GM23338 (cell line): ENCODE measurements around the gene EMID1. TPM values are rescaled to one million over a fixed set of nuclear protein-coding genes. Genes with fewer than 3 reads are reported as not detected.

Source experiments
- ATAC-seq: fragments of 200-7000 bp; cut with Tn5 transposase; 3 replicates; pipeline ENCODE4 v1.9.1; 2020
- DNase-seq: peaks from one replicate; pipeline ENCODE4 v3.0.0-alpha.2; 2015; ENCODE audit warnings: low spot score
- H2AFZ ChIP-seq: fragments of 200-600 bp; sonication (generic); 2 replicates; pipeline ENCODE4 v1.8.0; 2016; ENCODE audit warnings: antibody characterized with exemption, mild to moderate bottlenecking, moderate library complexity
- H3F3A ChIP-seq: fragments of 200-600 bp; sonication (generic); replicated peaks from 2 replicates; pipeline ENCODE4 v1.8.0; 2017; ENCODE audit warnings: antibody characterized with exemption, mixed run types, low read depth
- H3K27ac ChIP-seq: fragments of 200-600 bp; sonication (generic); 2 replicates; pipeline ENCODE4 v1.6.1; 2016; ENCODE audit warnings: low read depth
- H3K27me3 ChIP-seq: fragments of 200-600 bp; sonication (generic); 2 replicates; pipeline ENCODE4 v1.8.0; 2016; ENCODE audit warnings: mild to moderate bottlenecking, mixed run types, moderate library complexity; ENCODE audit not compliant: insufficient read depth
- H3K36me3 ChIP-seq: fragments of 200-600 bp; sonication (generic); 2 replicates; pipeline ENCODE4 v1.8.0; 2016; ENCODE audit warnings: mild to moderate bottlenecking; ENCODE audit not compliant: insufficient read depth
- H3K4me1 ChIP-seq: fragments of 200-600 bp; sonication (generic); 2 replicates; pipeline ENCODE4 v1.8.0; 2016; ENCODE audit warnings: mild to moderate bottlenecking, moderate library complexity; ENCODE audit not compliant: insufficient read depth
- H3K4me2 ChIP-seq: fragments of 200-600 bp; sonication (generic); 2 replicates; pipeline ENCODE4 v1.7.1; 2017; ENCODE audit warnings: mixed run types
- H3K4me3 ChIP-seq: fragments of 200-600 bp; sonication (generic); 2 replicates; pipeline ENCODE4 v1.6.1; 2016; ENCODE audit warnings: mixed run types
- H3K79me2 ChIP-seq: fragments of 200-600 bp; sonication (generic); replicated peaks from 2 replicates; pipeline ENCODE4 v1.8.0; 2017; ENCODE audit warnings: mild to moderate bottlenecking; ENCODE audit not compliant: insufficient read depth
- H3K9me2 ChIP-seq: fragments of 200-600 bp; sonication (generic); 2 replicates; pipeline ENCODE4 v1.8.0; 2017; ENCODE audit not compliant: insufficient read depth
- H4K20me1 ChIP-seq: fragments of 200-600 bp; sonication (generic); replicated peaks from 2 replicates; pipeline ENCODE4 v1.8.0; 2017; ENCODE audit warnings: mild to moderate bottlenecking; ENCODE audit not compliant: insufficient read depth
- H3K27ac Mint-ChIP-seq: 2 replicates; pipeline ENCODE4 v1.8.0; 2020; ENCODE audit warnings: inconsistent platforms, mild to moderate bottlenecking, moderate library complexity, mixed read lengths
- H3K27me3 Mint-ChIP-seq: 3 replicates; pipeline ENCODE4 v1.8.0; 2022; ENCODE audit warnings: low read depth, mild to moderate bottlenecking, moderate library complexity, mixed read lengths, inconsistent platforms; ENCODE audit not compliant: insufficient read depth, poor library complexity
- H3K36me3 Mint-ChIP-seq: 3 replicates; pipeline ENCODE4 v1.8.0; 2021; ENCODE audit warnings: low read depth, mild to moderate bottlenecking, inconsistent platforms, moderate library complexity, mixed read lengths
- H3K4me1 Mint-ChIP-seq: 3 replicates; pipeline ENCODE4 v1.8.0; 2020; ENCODE audit warnings: mild to moderate bottlenecking, inconsistent platforms, mixed read lengths
- H3K4me3 Mint-ChIP-seq: 3 replicates; pipeline ENCODE4 v1.8.0; 2021; ENCODE audit warnings: moderate library complexity, mild to moderate bottlenecking, inconsistent platforms, mixed read lengths
- H3K9me3 Mint-ChIP-seq: 3 replicates; pipeline ENCODE4 v1.8.0; 2020; ENCODE audit warnings: moderate library complexity, mild to moderate bottlenecking, inconsistent platforms, mixed read lengths
- CREB1 ChIP-seq: fragments of 250-450 bp; sonication (Bioruptor Pico); IDR thresholded peaks from 2 replicates; pipeline ENCODE4 v1.5.0; 2020; ENCODE audit warnings: low read depth, mild to moderate bottlenecking, moderate library complexity
- ETS1 ChIP-seq: IDR thresholded peaks from 2 replicates; pipeline ENCODE4 v1.6.1; 2016; ENCODE audit warnings: antibody characterized with exemption
- EZH2 ChIP-seq: fragments of 200-600 bp; sonication (generic); IDR thresholded peaks from one replicate; pipeline ENCODE4 v1.8.0; 2017; ENCODE audit warnings: antibody characterized with exemption, mild to moderate bottlenecking, low read depth; ENCODE audit not compliant: unreplicated experiment
- EZH2phosphoT487 ChIP-seq: fragments of 200-600 bp; sonication (generic); IDR thresholded peaks from one replicate; pipeline ENCODE4 v1.8.1; 2018; ENCODE audit warnings: antibody characterized with exemption; ENCODE audit not compliant: unreplicated experiment
- JUNB ChIP-seq: IDR thresholded peaks from one replicate; pipeline ENCODE4 v1.6.1; 2016; ENCODE audit warnings: antibody characterized with exemption; ENCODE audit not compliant: unreplicated experiment
- NANOG ChIP-seq: IDR thresholded peaks from 2 replicates; pipeline ENCODE4 v1.6.1; 2016; ENCODE audit warnings: antibody characterized with exemption, borderline replicate concordance
- POLR2AphosphoS5 ChIP-seq: IDR thresholded peaks from 2 replicates; pipeline ENCODE4 v1.6.1; 2016; ENCODE audit warnings: antibody characterized with exemption, low read depth
- REST ChIP-seq: IDR thresholded peaks from one replicate; pipeline ENCODE4 v1.6.1; 2018; ENCODE audit warnings: antibody characterized with exemption; ENCODE audit not compliant: unreplicated experiment
- STAT1 ChIP-seq: IDR thresholded peaks from one replicate; pipeline ENCODE4 v1.6.1; 2016; ENCODE audit warnings: antibody characterized with exemption; ENCODE audit not compliant: unreplicated experiment
- ZNF114 ChIP-seq: fragments of 250-450 bp; sonication (Bioruptor Pico); IDR thresholded peaks from 2 replicates; pipeline ENCODE4 v1.5.0; 2020; ENCODE audit warnings: mild to moderate bottlenecking, moderate library complexity
- ZNF331 ChIP-seq: fragments of 250-450 bp; sonication (Bioruptor Pico); IDR thresholded peaks from 2 replicates; pipeline ENCODE4 v1.5.0; 2020; ENCODE audit warnings: low read depth, mild to moderate bottlenecking, moderate library complexity
- ZNF462 ChIP-seq: fragments of 250-450 bp; sonication (Bioruptor Pico); IDR thresholded peaks from 2 replicates; pipeline ENCODE4 v1.5.0; 2020; ENCODE audit warnings: mild to moderate bottlenecking, moderate library complexity
- polyA plus RNA-seq: library from polyadenylated mRNA; unstranded; fragments of >200 nt; fragmentation: Nextera tagmentation; extraction: Ambion mirVana; gene quantifications from 2 replicates; pipeline ENCODE4 v1.2.1, GENCODE V29; 2016
- total RNA-seq: library from RNA; depleted of rRNA; stranded (reverse); fragments of >200 nt; shearing (Covaris generic); gene quantifications from 2 replicates; pipeline ENCODE4 v1.2.3, GENCODE V29; 2014
- TF ChIP-seq, protein P1 (sequence below), 2 experiments: fragments of 200-600 bp in 1 of 2; sonication (generic) in 1 of 2; conservative IDR thresholded peaks; 2 replicates each; pipeline versions ENCODE4 v1.5.1 to v1.6.1; 2016 to 2017; ENCODE audit warnings: antibody characterized with exemption in 2 of 2, low read depth in 2 of 2, mild to moderate bottlenecking in 2 of 2, moderate library complexity in 1 of 2

The EMID1 gene
- total and polyA plus RNA-seq, 2 experiments from 2014 or later, result 3.0 to 13.4 TPM

DNA sequence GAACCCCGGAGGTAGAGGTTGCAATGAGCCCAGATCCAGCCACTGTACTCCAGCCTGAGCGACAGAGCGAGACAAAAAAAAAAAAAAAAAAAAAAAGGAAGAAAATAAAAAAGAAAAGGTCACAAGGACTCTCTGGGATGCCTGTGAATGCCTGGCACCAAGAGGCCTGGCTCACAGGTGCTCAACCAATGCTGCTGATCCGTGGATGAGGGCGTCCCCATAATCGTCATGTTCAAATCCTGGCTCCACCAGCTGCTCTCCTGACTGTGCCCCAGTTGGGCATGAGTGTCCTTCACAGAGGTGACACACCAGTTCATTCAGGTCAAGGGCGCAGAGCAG, 100.1 kb downstream of the EMID1 start:
- H2AFZ ChIP-seq, result peak overlapping the region; percentile 99
- 0 out of 2 replicates have a peak overlapping the region, but pooled peaks have one; percentile 84 for H3K27ac ChIP-seq
- Mint-ChIP-seq H3K9me3 (no peaks in the 10 kb centered on the region), H3K27ac (no peak overlapping the region), H3K4me1 (peaks cover 33% of the 10 kb centered on the region), H3K4me3 (peak overlapping the region; percentile 72), H3K27me3 (peaks cover 25% of the 10 kb centered on the region), H3K36me3 (peaks cover 7% of the 10 kb centered on the region)
- H3K79me2 ChIP-seq, result no peaks in the 10 kb centered on the region
- no peaks in the 10 kb centered on the region for H3K9me2 ChIP-seq
- H3K4me2 ChIP-seq, result peak overlapping the region; percentile 97
- H3K27me3 ChIP-seq, result no peaks in the 10 kb centered on the region
- H3K4me3 ChIP-seq, result peak overlapping the region; percentile 88
- peak; percentile 0; the same call in 1 of the 3 replicates for ATAC-seq
- peaks cover 10% of the 10 kb centered on the region; the same call in 1 of the 2 replicates for H3K4me1 ChIP-seq
- H3F3A ChIP-seq, result peaks cover 25% of the 10 kb centered on the region
- no peaks in the 10 kb centered on the region for H3K36me3 ChIP-seq
- DNase-seq, result no peak
- H4K20me1 ChIP-seq, result no peaks in the 10 kb centered on the region
- TF ChIP-seq CREB1 (CRISPR knock-in tag) (no peak), STAT1 (no peak), EZH2phosphoT487 (no peak), ZNF114 (CRISPR knock-in tag) (no peak), ZNF331 (CRISPR knock-in tag) (no peak), ETS1 (no peak), ZNF462 (CRISPR knock-in tag) (no peak), POLR2AphosphoS5 (no peak), JUNB (no peak), EZH2 (no peak), NANOG (no peak), REST (no peak)
- TF ChIP-seq, protein P1, sequence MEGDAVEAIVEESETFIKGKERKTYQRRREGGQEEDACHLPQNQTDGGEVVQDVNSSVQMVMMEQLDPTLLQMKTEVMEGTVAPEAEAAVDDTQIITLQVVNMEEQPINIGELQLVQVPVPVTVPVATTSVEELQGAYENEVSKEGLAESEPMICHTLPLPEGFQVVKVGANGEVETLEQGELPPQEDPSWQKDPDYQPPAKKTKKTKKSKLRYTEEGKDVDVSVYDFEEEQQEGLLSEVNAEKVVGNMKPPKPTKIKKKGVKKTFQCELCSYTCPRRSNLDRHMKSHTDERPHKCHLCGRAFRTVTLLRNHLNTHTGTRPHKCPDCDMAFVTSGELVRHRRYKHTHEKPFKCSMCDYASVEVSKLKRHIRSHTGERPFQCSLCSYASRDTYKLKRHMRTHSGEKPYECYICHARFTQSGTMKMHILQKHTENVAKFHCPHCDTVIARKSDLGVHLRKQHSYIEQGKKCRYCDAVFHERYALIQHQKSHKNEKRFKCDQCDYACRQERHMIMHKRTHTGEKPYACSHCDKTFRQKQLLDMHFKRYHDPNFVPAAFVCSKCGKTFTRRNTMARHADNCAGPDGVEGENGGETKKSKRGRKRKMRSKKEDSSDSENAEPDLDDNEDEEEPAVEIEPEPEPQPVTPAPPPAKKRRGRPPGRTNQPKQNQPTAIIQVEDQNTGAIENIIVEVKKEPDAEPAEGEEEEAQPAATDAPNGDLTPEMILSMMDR (conservative IDR thresholded peaks at IDR 0.05; ENCODE audit: low read depth in 2 of 2), result no peak
